Activated B cell treated with CpG ODN at 0.5 μM for 24 hours (primary cell): ENCODE measurements around the gene SPON1. TPM values are rescaled to one million over a fixed set of nuclear protein-coding genes. Genes with fewer than 3 reads are reported as not detected.

Experiments
- ATAC-seq: fragments of 200-7000 bp; cut with Tn5 transposase; one replicate; pipeline ENCODE4 v1.10.0; 2021; ENCODE audit warnings: low read depth, mild to moderate bottlenecking, moderate library complexity
- CTCF ChIA-PET: fragments of 350-600 bp; sonication (Branson Sonifier 250); formaldehyde crosslinking; loops from one replicate; lab custom pipeline; 2021; ENCODE audit warnings: antibody characterized with exemption; lab: Charles Lee
- POLR2A ChIA-PET: fragments of 350-600 bp; sonication (Branson Sonifier 250); formaldehyde crosslinking; loops from one replicate; lab custom pipeline; 2021; ENCODE audit warnings: antibody characterized with exemption; lab: Charles Lee
- DNase-seq: peaks from one replicate; pipeline ENCODE4 v3.0.0; 2022
- H3K27ac Mint-ChIP-seq: one replicate; pipeline ENCODE4 v1.8.0; 2020; ENCODE audit warnings: mixed read lengths
- H3K27me3 Mint-ChIP-seq: one replicate; pipeline ENCODE4 v1.8.0; 2021; ENCODE audit warnings: mixed read lengths
- H3K36me3 Mint-ChIP-seq: one replicate; pipeline ENCODE4 v1.8.0; 2021; ENCODE audit warnings: low read depth, mixed read lengths
- H3K4me1 Mint-ChIP-seq: one replicate; pipeline ENCODE4 v1.8.0; 2021; ENCODE audit warnings: mixed read lengths
- H3K4me3 Mint-ChIP-seq: one replicate; pipeline ENCODE4 v1.8.0; 2020; ENCODE audit warnings: mild to moderate bottlenecking, mixed read lengths
- H3K9me3 Mint-ChIP-seq: one replicate; pipeline ENCODE4 v1.8.0; 2020; ENCODE audit warnings: mixed read lengths
- intact Hi-C: fragments of 100-400 bp; cut with micrococcal nuclease; formaldehyde crosslinking; loops from one replicate; pipeline ENCODE4 v1.15.1; 2024
- total RNA-seq: library from RNA; stranded (reverse); gene quantifications from 2 replicates; pipeline ENCODE4 v1.2.3, GENCODE V29; 2022
- TF ChIP-seq, protein P1 (sequence below): fragments of 200-600 bp; IDR thresholded peaks from one replicate; pipeline ENCODE4 v1.8.0; 2022; ENCODE audit warnings: antibody characterized with exemption, mild to moderate bottlenecking

Gene SPON1
- total RNA-seq, 1 donor from 2014 or later = not detected

DNA sequence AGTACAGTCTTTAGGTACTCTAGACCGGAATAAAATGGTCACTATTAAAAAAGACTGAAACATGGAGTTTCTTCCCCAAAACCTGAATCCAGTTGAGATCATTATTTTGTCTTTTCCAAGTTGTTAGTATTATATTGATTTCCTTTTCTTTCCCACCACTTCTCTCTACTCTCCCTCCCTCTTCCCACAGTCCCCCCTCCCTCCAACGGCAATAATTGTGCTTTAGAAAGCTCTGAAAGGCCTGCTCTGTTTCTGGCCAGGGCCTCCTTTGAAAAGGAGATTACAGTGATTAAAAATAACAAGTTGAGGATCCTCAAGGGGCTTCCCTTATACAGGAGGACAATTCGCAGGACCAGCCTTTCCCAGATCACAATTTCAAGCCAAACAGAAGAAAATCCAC lies 3.5 kb downstream of the SPON1 start:
- DNase-seq (no peak), ATAC-seq (no peak)
- no peak overlapping the region for H3K27ac Mint-ChIP-seq
- H3K27me3 Mint-ChIP-seq = peaks cover 40% of the 10 kb centered on the region
- H3K4me3 Mint-ChIP-seq = no peak overlapping the region
- no peaks in the 10 kb centered on the region for H3K36me3 Mint-ChIP-seq
- CTCF ChIA-PET = no interaction called here
- intact Hi-C loops = no loop called here
- POLR2A ChIA-PET = no interaction called here
- H3K9me3 Mint-ChIP-seq = no peaks in the 10 kb centered on the region
- TF ChIP-seq, protein P1, sequence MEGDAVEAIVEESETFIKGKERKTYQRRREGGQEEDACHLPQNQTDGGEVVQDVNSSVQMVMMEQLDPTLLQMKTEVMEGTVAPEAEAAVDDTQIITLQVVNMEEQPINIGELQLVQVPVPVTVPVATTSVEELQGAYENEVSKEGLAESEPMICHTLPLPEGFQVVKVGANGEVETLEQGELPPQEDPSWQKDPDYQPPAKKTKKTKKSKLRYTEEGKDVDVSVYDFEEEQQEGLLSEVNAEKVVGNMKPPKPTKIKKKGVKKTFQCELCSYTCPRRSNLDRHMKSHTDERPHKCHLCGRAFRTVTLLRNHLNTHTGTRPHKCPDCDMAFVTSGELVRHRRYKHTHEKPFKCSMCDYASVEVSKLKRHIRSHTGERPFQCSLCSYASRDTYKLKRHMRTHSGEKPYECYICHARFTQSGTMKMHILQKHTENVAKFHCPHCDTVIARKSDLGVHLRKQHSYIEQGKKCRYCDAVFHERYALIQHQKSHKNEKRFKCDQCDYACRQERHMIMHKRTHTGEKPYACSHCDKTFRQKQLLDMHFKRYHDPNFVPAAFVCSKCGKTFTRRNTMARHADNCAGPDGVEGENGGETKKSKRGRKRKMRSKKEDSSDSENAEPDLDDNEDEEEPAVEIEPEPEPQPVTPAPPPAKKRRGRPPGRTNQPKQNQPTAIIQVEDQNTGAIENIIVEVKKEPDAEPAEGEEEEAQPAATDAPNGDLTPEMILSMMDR = no peak
- H3K4me1 Mint-ChIP-seq = peaks cover 16% of the 10 kb centered on the region

DNA sequence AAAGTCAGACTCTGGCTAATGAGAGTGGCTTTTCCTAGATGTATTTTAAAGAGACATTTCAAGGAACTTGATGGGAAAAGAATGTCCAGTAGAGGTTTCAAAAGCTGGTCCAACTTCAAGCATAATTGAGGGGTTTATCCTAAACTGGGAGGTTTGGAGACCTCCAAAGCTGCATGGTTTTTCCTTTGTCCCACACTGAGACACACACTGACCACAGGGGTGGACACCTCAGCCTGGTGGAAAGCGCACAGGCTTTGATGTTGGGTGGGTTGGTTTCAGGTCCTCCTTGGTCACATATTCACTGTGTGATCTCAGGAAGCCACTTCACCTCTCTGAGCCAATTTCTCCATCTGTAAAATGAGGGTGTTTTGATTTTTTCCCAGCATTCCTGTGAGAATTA lies 4.0 kb downstream of the SPON1 start:
- ChIA-PET POLR2A (no interaction called here), CTCF (no interaction called here)
- ATAC-seq = no peak
- TF ChIP-seq, protein P1 = no peak
- Mint-ChIP-seq H3K36me3 (no peaks in the 10 kb centered on the region), H3K9me3 (no peaks in the 10 kb centered on the region), H3K4me3 (no peak overlapping the region), H3K4me1 (peaks cover 16% of the 10 kb centered on the region), H3K27me3 (peaks cover 36% of the 10 kb centered on the region), H3K27ac (no peak overlapping the region)
- no peak for DNase-seq
- intact Hi-C loops = no loop called here

DNA sequence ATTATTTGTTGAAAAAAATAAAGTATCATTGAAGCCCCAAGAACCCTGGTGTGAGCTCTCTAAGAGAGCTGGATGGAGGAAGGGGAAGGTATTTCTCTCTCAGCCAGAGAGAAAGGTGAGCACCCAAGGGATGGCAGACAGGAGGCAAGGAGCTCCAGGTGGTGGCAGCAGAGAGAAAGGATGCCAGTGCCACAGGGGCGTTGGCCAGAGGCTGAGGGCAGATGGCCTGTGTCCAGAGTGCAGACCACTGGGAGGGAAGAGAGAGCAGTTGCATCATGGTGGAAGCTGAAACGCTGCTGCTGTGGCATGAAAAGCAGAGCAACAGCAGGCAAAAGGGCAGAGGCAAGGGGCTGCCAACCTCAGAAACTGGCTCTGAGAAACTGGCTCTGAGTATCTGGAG lies 8.5 kb downstream of the SPON1 start:
- H3K9me3 Mint-ChIP-seq = no peaks in the 10 kb centered on the region
- intact Hi-C loops = no loop called here
- no peaks in the 10 kb centered on the region for H3K36me3 Mint-ChIP-seq
- POLR2A ChIA-PET = no interaction called here
- H3K4me1 Mint-ChIP-seq = peaks cover 2% of the 10 kb centered on the region
- TF ChIP-seq, protein P1 = no peak
- no peak overlapping the region for H3K4me3 Mint-ChIP-seq
- no peak for ATAC-seq
- H3K27me3 Mint-ChIP-seq = peaks cover 17% of the 10 kb centered on the region
- no peak for DNase-seq
- CTCF ChIA-PET = interaction anchor here (1.6 to 1.9 kb wide), 2 partner anchors 279 to 281 kb away, joined by 6 to 9 read pairs; no protein-coding TSS in a partner anchor
- H3K27ac Mint-ChIP-seq = no peak overlapping the region

DNA sequence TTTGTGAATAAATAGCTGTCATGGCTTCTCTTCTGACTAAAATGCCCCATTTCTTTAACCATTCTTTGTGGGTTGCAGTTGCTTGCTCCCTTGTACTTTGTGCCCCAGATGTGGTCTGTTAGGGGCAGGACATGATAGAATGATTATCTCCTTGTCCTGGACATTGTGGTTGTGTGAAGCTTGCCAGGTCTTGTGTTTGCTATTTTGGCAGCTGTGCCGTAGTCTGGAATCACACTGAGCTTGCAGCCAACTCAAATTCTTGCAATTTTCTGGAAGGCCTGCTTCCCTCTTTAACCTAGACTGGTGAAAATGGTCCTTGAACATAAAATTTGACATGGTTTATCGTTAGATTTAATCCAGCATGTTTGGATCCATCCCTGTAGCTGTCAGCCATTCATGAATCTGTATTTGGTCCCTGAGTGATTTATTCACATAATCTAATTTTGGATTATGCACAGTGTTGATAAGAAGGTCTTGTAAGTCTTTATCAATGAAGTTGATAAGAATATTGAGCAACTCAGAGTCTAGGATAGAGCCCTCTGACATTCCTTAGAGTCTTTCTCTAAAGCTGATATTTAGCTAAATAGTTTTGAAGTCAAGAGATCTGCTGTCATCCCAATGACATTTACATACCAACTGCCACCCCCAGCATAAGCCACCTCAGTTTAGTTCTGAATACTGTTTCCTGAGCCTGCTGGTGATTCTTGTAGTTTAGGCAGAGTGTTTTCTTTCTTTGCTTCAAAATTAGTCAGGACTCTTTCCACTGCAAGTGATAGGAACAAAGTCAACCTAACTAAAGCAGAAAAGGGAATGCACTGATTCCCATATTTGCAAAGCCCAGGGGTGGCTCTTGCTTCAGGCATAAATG lies 9.8 kb downstream of the SPON1 start:
- Mint-ChIP-seq H3K4me1 (peaks cover 2% of the 10 kb centered on the region), H3K36me3 (no peaks in the 10 kb centered on the region)
- CTCF ChIA-PET = interaction anchor here (1.9 kb wide), 1 partner anchor 280 kb away, joined by 6 read pairs; no protein-coding TSS in a partner anchor

DNA sequence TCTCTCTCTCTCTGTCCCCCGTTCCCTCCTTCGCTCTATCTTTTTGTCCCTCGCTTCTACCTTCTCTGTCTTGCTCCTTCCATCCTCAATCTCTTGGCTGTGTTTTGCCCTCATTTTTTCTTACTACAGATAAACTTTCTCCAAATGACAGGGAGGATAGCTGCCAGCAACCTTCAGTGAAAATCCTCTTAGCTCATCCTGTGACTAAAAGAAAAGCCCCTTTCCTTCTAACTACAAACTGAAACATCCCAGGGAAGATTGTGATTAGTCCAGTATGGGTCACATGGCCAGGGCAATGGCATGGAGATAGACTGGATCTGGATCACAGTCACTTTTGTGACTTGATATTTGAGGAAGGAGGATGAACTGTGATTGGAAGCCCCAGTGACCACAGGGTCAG lies 10.4 kb downstream of the SPON1 start:
- POLR2A ChIA-PET = no interaction called here
- H3K36me3 Mint-ChIP-seq = no peaks in the 10 kb centered on the region
- H3K9me3 Mint-ChIP-seq = no peaks in the 10 kb centered on the region
- peaks cover 13% of the 10 kb centered on the region for H3K27me3 Mint-ChIP-seq
- no peak overlapping the region for H3K27ac Mint-ChIP-seq
- CTCF ChIA-PET = no interaction called here
- no peak overlapping the region for H3K4me3 Mint-ChIP-seq
- ATAC-seq = no peak
- peaks cover 2% of the 10 kb centered on the region for H3K4me1 Mint-ChIP-seq
- intact Hi-C loops = no loop called here
- DNase-seq = no peak
- TF ChIP-seq, protein P1 = no peak

More for the DNA sequence above, 9.8 kb downstream of the SPON1 start:
- intact Hi-C loops = no loop called here
- Mint-ChIP-seq H3K9me3 (no peaks in the 10 kb centered on the region), H3K27me3 (peaks cover 9% of the 10 kb centered on the region), H3K4me3 (no peak overlapping the region), H3K27ac (no peak overlapping the region)
- ATAC-seq (no peak), DNase-seq (no peak)
- TF ChIP-seq, protein P1 = no peak
- POLR2A ChIA-PET = no interaction called here
